ENCODE measurements around the gene EEF1G.
A peak's percentile ranks its signal among the peaks of the same experiment; 100 is the strongest.

EEF1G gene

GRCh38 chr11:62612366-62613290, 38.9 kb upstream of the EEF1G start, which contains the start of the genes EML3 and ROM1:
TSS of gene EML3 (minus strand) at chr11:62612775. CDS start at chr11:62612457, 318 bp downstream.
TSS of gene ROM1 (plus strand) at chr11:62613257. CDS start at chr11:62613282, 25 bp downstream.
- peaks cover 7 to 32% of the 10 kb centered on the region in 2 donors for H3K36me3 ChIP-seq (ENCODE audit: control insufficient read depth in 1 of 2, insufficient read depth in 2 of 2, low read length in 2 of 2)
- peak within 1 kb of the TSS; percentile 75 to 81 for H3K9ac ChIP-seq (ENCODE audit: low read depth in 1 of 2, low read length in 2 of 2)
- H3K9me3 ChIP-seq (ENCODE audit: control insufficient read depth in 1 of 2, low read length in 2 of 2) = no peaks in the 10 kb centered on the region
- peak within 1 kb of the TSS; percentile 70 to 71 for H3K4me3 ChIP-seq (ENCODE audit: low read depth in 1 of 2, low read length in 2 of 2)
- no peaks in the 10 kb centered on the region for H3K27me3 ChIP-seq (ENCODE audit: control insufficient read depth in 1 of 2, insufficient read depth in 2 of 2, low read length in 2 of 2)
- peaks cover 21 to 26% of the 10 kb centered on the region in 2 donors for H3K4me1 ChIP-seq (ENCODE audit: control insufficient read depth in 1 of 2, insufficient read depth in 2 of 2, low read length in 2 of 2)
- H3K27ac ChIP-seq (ENCODE audit: low read depth, low read length) = peak within 1 kb of the TSS; percentile 79

GRCh38 chr11:62611705-62612365, 38.1 kb upstream of the EEF1G start:
- Histone ChIP-seq H3K36me3 (ENCODE audit: control insufficient read depth in 1 of 2, insufficient read depth in 2 of 2, low read length in 2 of 2) (peaks cover 7 to 27% of the 10 kb centered on the region in 2 donors), H3K9ac (ENCODE audit: low read depth in 1 of 2, low read length in 2 of 2) (peak overlapping the region; percentile 75 to 81), H3K4me1 (ENCODE audit: control insufficient read depth in 1 of 2, insufficient read depth in 2 of 2, low read length in 2 of 2) (peaks cover 21 to 26% of the 10 kb centered on the region in 2 donors), H3K9me3 (ENCODE audit: control insufficient read depth in 1 of 2, low read length in 2 of 2) (no peaks in the 10 kb centered on the region), H3K27me3 (ENCODE audit: control insufficient read depth in 1 of 2, insufficient read depth in 2 of 2, low read length in 2 of 2) (no peaks in the 10 kb centered on the region), H3K4me3 (ENCODE audit: low read depth in 1 of 2, low read length in 2 of 2) (peak overlapping the region; percentile 70 to 71), H3K27ac (ENCODE audit: low read depth, low read length) (peak overlapping the region; percentile 79)

GRCh38 chr11:62610814-62611704, 37.4 kb upstream of the EEF1G start:
- H3K9me3 ChIP-seq (ENCODE audit: control insufficient read depth in 1 of 2, low read length in 2 of 2) = no peaks in the 10 kb centered on the region
- no peak overlapping the region for H3K27ac ChIP-seq (ENCODE audit: low read depth, low read length)
- no peaks in the 10 kb centered on the region for H3K27me3 ChIP-seq (ENCODE audit: control insufficient read depth in 1 of 2, insufficient read depth in 2 of 2, low read length in 2 of 2)
- H3K4me1 ChIP-seq (ENCODE audit: control insufficient read depth in 1 of 2, insufficient read depth in 2 of 2, low read length in 2 of 2) = peaks cover 21 to 26% of the 10 kb centered on the region in 2 donors
- peak overlapping the region; percentile 75 to 81 for H3K9ac ChIP-seq (ENCODE audit: low read depth in 1 of 2, low read length in 2 of 2)
- H3K4me3 ChIP-seq (ENCODE audit: low read depth in 1 of 2, low read length in 2 of 2) = peak overlapping the region; percentile 70 to 71
- H3K36me3 ChIP-seq (ENCODE audit: control insufficient read depth in 1 of 2, insufficient read depth in 2 of 2, low read length in 2 of 2) = peaks cover 7 to 22% of the 10 kb centered on the region in 2 donors

GRCh38 chr11:62610403-62610802, 36.7 kb upstream of the EEF1G start:
- H3K27me3 ChIP-seq (ENCODE audit: control insufficient read depth in 1 of 2, insufficient read depth in 2 of 2, low read length in 2 of 2) = no peaks in the 10 kb centered on the region
- H3K4me3 ChIP-seq (ENCODE audit: low read depth in 1 of 2, low read length in 2 of 2) = no peak overlapping the region
- no peak overlapping the region for H3K9ac ChIP-seq (ENCODE audit: low read depth in 1 of 2, low read length in 2 of 2)
- H3K27ac ChIP-seq (ENCODE audit: low read depth, low read length) = no peak overlapping the region
- peaks cover 21 to 26% of the 10 kb centered on the region in 2 donors for H3K4me1 ChIP-seq (ENCODE audit: control insufficient read depth in 1 of 2, insufficient read depth in 2 of 2, low read length in 2 of 2)
- peaks cover 10 to 22% of the 10 kb centered on the region in 2 donors for H3K36me3 ChIP-seq (ENCODE audit: control insufficient read depth in 1 of 2, insufficient read depth in 2 of 2, low read length in 2 of 2)
- H3K9me3 ChIP-seq (ENCODE audit: control insufficient read depth in 1 of 2, low read length in 2 of 2) = no peaks in the 10 kb centered on the region

- Histone ChIP-seq H3K27ac (ENCODE audit: low read depth, low read length) (no peak overlapping the region), H3K36me3 (ENCODE audit: control insufficient read depth in 1 of 2, insufficient read depth in 2 of 2, low read length in 2 of 2) (peaks cover 10 to 25% of the 10 kb centered on the region in 2 donors), H3K9me3 (ENCODE audit: control insufficient read depth in 1 of 2, low read length in 2 of 2) (no peaks in the 10 kb centered on the region), H3K9ac (ENCODE audit: low read depth in 1 of 2, low read length in 2 of 2) (no peak overlapping the region), H3K27me3 (ENCODE audit: control insufficient read depth in 1 of 2, insufficient read depth in 2 of 2, low read length in 2 of 2) (no peaks in the 10 kb centered on the region), H3K4me1 (ENCODE audit: control insufficient read depth in 1 of 2, insufficient read depth in 2 of 2, low read length in 2 of 2) (peaks cover 19 to 21% of the 10 kb centered on the region in 2 donors), H3K4me3 (ENCODE audit: low read depth in 1 of 2, low read length in 2 of 2) (no peak overlapping the region)
These were observed 35.1 kb upstream of the EEF1G start for GRCh38 chr11:62608776-62609175.

- H3K27me3 ChIP-seq (ENCODE audit: control insufficient read depth in 1 of 2, insufficient read depth in 2 of 2, low read length in 2 of 2) = no peaks in the 10 kb centered on the region
- peaks cover 10 to 25% of the 10 kb centered on the region in 2 donors for H3K36me3 ChIP-seq (ENCODE audit: control insufficient read depth in 1 of 2, insufficient read depth in 2 of 2, low read length in 2 of 2)
- H3K4me3 ChIP-seq (ENCODE audit: low read depth in 1 of 2, low read length in 2 of 2) = no peak overlapping the region
- peaks cover 16 to 19% of the 10 kb centered on the region in 2 donors for H3K4me1 ChIP-seq (ENCODE audit: control insufficient read depth in 1 of 2, insufficient read depth in 2 of 2, low read length in 2 of 2)
- H3K9ac ChIP-seq (ENCODE audit: low read depth in 1 of 2, low read length in 2 of 2) = no peak overlapping the region
- no peaks in the 10 kb centered on the region for H3K9me3 ChIP-seq (ENCODE audit: control insufficient read depth in 1 of 2, low read length in 2 of 2)
- H3K27ac ChIP-seq (ENCODE audit: low read depth, low read length) = no peak overlapping the region
These were observed 34.0 kb upstream of the EEF1G start for GRCh38 chr11:62607714-62608113.

GRCh38 chr11:62605902-62606301, 32.2 kb upstream of the EEF1G start:
- peaks cover 10 to 25% of the 10 kb centered on the region in 2 donors for H3K36me3 ChIP-seq (ENCODE audit: control insufficient read depth in 1 of 2, insufficient read depth in 2 of 2, low read length in 2 of 2)
- no peak overlapping the region for H3K4me3 ChIP-seq (ENCODE audit: low read depth in 1 of 2, low read length in 2 of 2)
- no peaks in the 10 kb centered on the region for H3K27me3 ChIP-seq (ENCODE audit: control insufficient read depth in 1 of 2, insufficient read depth in 2 of 2, low read length in 2 of 2)
- no peak overlapping the region for H3K9ac ChIP-seq (ENCODE audit: low read depth in 1 of 2, low read length in 2 of 2)
- H3K27ac ChIP-seq (ENCODE audit: low read depth, low read length) = no peak overlapping the region
- peaks cover 8 to 13% of the 10 kb centered on the region in 2 donors for H3K4me1 ChIP-seq (ENCODE audit: control insufficient read depth in 1 of 2, insufficient read depth in 2 of 2, low read length in 2 of 2)
- no peaks in the 10 kb centered on the region for H3K9me3 ChIP-seq (ENCODE audit: control insufficient read depth in 1 of 2, low read length in 2 of 2)

- Histone ChIP-seq H3K36me3 (ENCODE audit: control insufficient read depth in 1 of 2, insufficient read depth in 2 of 2, low read length in 2 of 2) (peaks cover 10 to 24% of the 10 kb centered on the region in 2 donors), H3K27ac (ENCODE audit: low read depth, low read length) (no peak overlapping the region), H3K27me3 (ENCODE audit: control insufficient read depth in 1 of 2, insufficient read depth in 2 of 2, low read length in 2 of 2) (no peaks in the 10 kb centered on the region), H3K4me3 (ENCODE audit: low read depth in 1 of 2, low read length in 2 of 2) (no peak overlapping the region), H3K9ac (ENCODE audit: low read depth in 1 of 2, low read length in 2 of 2) (no peak overlapping the region), H3K4me1 (ENCODE audit: control insufficient read depth in 1 of 2, insufficient read depth in 2 of 2, low read length in 2 of 2) (peaks cover 7 to 15% of the 10 kb centered on the region in 2 donors), H3K9me3 (ENCODE audit: control insufficient read depth in 1 of 2, low read length in 2 of 2) (no peaks in the 10 kb centered on the region)
These were observed 31.8 kb upstream of the EEF1G start for GRCh38 chr11:62605467-62605866.

- Histone ChIP-seq H3K27ac (ENCODE audit: low read depth, low read length) (no peak overlapping the region), H3K9me3 (ENCODE audit: control insufficient read depth in 1 of 2, low read length in 2 of 2) (no peaks in the 10 kb centered on the region), H3K4me1 (ENCODE audit: control insufficient read depth in 1 of 2, insufficient read depth in 2 of 2, low read length in 2 of 2) (peaks cover 13 to 23% of the 10 kb centered on the region in 2 donors), H3K4me3 (ENCODE audit: low read depth in 1 of 2, low read length in 2 of 2) (no peak overlapping the region), H3K36me3 (ENCODE audit: control insufficient read depth in 1 of 2, insufficient read depth in 2 of 2, low read length in 2 of 2) (peaks cover 10 to 22% of the 10 kb centered on the region in 2 donors), H3K9ac (ENCODE audit: low read depth in 1 of 2, low read length in 2 of 2) (no peak overlapping the region), H3K27me3 (ENCODE audit: control insufficient read depth in 1 of 2, insufficient read depth in 2 of 2, low read length in 2 of 2) (no peaks in the 10 kb centered on the region)
These were observed 30.9 kb upstream of the EEF1G start for GRCh38 chr11:62604460-62605120.

Measured in duodenal mucosa (tissue), 2 donors.